Measurements from ENCODE around the gene DSG4.
"Not testable (repeated sequence)": the region's sequence is repeated elsewhere in the genome, so short reads cannot be mapped to it uniquely, and the experiment has no call there.

Gene DSG4

GRCh38 chr18:31376477-31376876, at the start of gene DSG4:
TSS of gene DSG4 (plus strand) at chr18:31376777. CDS start at chr18:31376912, 135 bp downstream.
- no peak within 1 kb of the TSS for H3K9ac ChIP-seq (ENCODE audit: low read depth in 1 of 2, low read length in 2 of 2)
- H3K27ac ChIP-seq (ENCODE audit: low read depth, low read length), result no peak within 1 kb of the TSS
- no peaks in the 10 kb centered on the region for H3K9me3 ChIP-seq (ENCODE audit: control insufficient read depth in 1 of 2, low read length in 2 of 2)
- H3K27me3 ChIP-seq (ENCODE audit: control insufficient read depth in 1 of 2, insufficient read depth in 2 of 2, low read length in 2 of 2), result no peaks in the 10 kb centered on the region
- no peak within 1 kb of the TSS for H3K4me3 ChIP-seq (ENCODE audit: low read depth in 1 of 2, low read length in 2 of 2)
- no peaks in the 10 kb centered on the region for H3K4me1 ChIP-seq (ENCODE audit: control insufficient read depth in 1 of 2, insufficient read depth in 2 of 2, low read length in 2 of 2)
- H3K36me3 ChIP-seq (ENCODE audit: control insufficient read depth in 1 of 2, insufficient read depth in 2 of 2, low read length in 2 of 2), result no peaks in the 10 kb centered on the region

GRCh38 chr18:31329787-31330438, 46.7 kb upstream of the DSG4 start:
- no peaks in the 10 kb centered on the region for H3K9me3 ChIP-seq (ENCODE audit: control insufficient read depth in 1 of 2, low read length in 2 of 2)
- no peak overlapping the region for H3K27ac ChIP-seq (ENCODE audit: low read depth, low read length)
- H3K36me3 ChIP-seq (ENCODE audit: control insufficient read depth in 1 of 2, insufficient read depth in 2 of 2, low read length in 2 of 2), result no peaks in the 10 kb centered on the region
- H3K4me3 ChIP-seq (ENCODE audit: low read depth in 1 of 2, low read length in 2 of 2), result no peak overlapping the region
- H3K9ac ChIP-seq (ENCODE audit: low read depth in 1 of 2, low read length in 2 of 2), result no peak overlapping the region
- H3K4me1 ChIP-seq (ENCODE audit: control insufficient read depth in 1 of 2, insufficient read depth in 2 of 2, low read length in 2 of 2), result no peaks in the 10 kb centered on the region
- H3K27me3 ChIP-seq (ENCODE audit: control insufficient read depth in 1 of 2, insufficient read depth in 2 of 2, low read length in 2 of 2), result no peaks in the 10 kb centered on the region

- H3K9me3 ChIP-seq (ENCODE audit: control insufficient read depth in 1 of 2, low read length in 2 of 2), result no peaks in the 10 kb centered on the region
- H3K4me1 ChIP-seq (ENCODE audit: control insufficient read depth in 1 of 2, insufficient read depth in 2 of 2, low read length in 2 of 2), result no peaks in the 10 kb centered on the region
- no peaks in the 10 kb centered on the region for H3K27me3 ChIP-seq (ENCODE audit: control insufficient read depth in 1 of 2, insufficient read depth in 2 of 2, low read length in 2 of 2)
- no peaks in the 10 kb centered on the region for H3K36me3 ChIP-seq (ENCODE audit: control insufficient read depth in 1 of 2, insufficient read depth in 2 of 2, low read length in 2 of 2)
- H3K4me3 ChIP-seq (ENCODE audit: low read depth in 1 of 2, low read length in 2 of 2), result no peak overlapping the region
- H3K27ac ChIP-seq (ENCODE audit: low read depth, low read length), result no peak overlapping the region
- no peak overlapping the region for H3K9ac ChIP-seq (ENCODE audit: low read depth in 1 of 2, low read length in 2 of 2)
These were observed 33.1 kb upstream of the DSG4 start for GRCh38 chr18:31343454-31343853.

GRCh38 chr18:31353336-31353735, 23.2 kb upstream of the DSG4 start:
- not testable (repeated sequence) for H3K27me3 ChIP-seq (ENCODE audit: control insufficient read depth in 1 of 2, insufficient read depth in 2 of 2, low read length in 2 of 2); H3K4me1 ChIP-seq (ENCODE audit: control insufficient read depth in 1 of 2, insufficient read depth in 2 of 2, low read length in 2 of 2); H3K4me3 ChIP-seq (ENCODE audit: low read depth in 1 of 2, low read length in 2 of 2)

GRCh38 chr18:31354990-31355389, 21.6 kb upstream of the DSG4 start:
- Histone ChIP-seq H3K9ac (ENCODE audit: low read depth in 1 of 2, low read length in 2 of 2) (no peak overlapping the region), H3K27ac (ENCODE audit: low read depth, low read length) (no peak overlapping the region), H3K4me1 (ENCODE audit: control insufficient read depth in 1 of 2, insufficient read depth in 2 of 2, low read length in 2 of 2) (no peaks in the 10 kb centered on the region), H3K27me3 (ENCODE audit: control insufficient read depth in 1 of 2, insufficient read depth in 2 of 2, low read length in 2 of 2) (no peaks in the 10 kb centered on the region), H3K9me3 (ENCODE audit: control insufficient read depth in 1 of 2, low read length in 2 of 2) (peaks cover 0 to 5% of the 10 kb centered on the region in 2 donors), H3K4me3 (ENCODE audit: low read depth in 1 of 2, low read length in 2 of 2) (no peak overlapping the region), H3K36me3 (ENCODE audit: control insufficient read depth in 1 of 2, insufficient read depth in 2 of 2, low read length in 2 of 2) (no peaks in the 10 kb centered on the region)

More at GRCh38 chr18:31353336-31353735, 23.2 kb upstream of the DSG4 start:
- not testable (repeated sequence) for H3K36me3 ChIP-seq (ENCODE audit: control insufficient read depth in 1 of 2, insufficient read depth in 2 of 2, low read length in 2 of 2); H3K27ac ChIP-seq (ENCODE audit: low read depth, low read length); H3K9ac ChIP-seq (ENCODE audit: low read depth in 1 of 2, low read length in 2 of 2); H3K9me3 ChIP-seq (ENCODE audit: control insufficient read depth in 1 of 2, low read length in 2 of 2)

- H3K9me3 ChIP-seq (ENCODE audit: control insufficient read depth in 1 of 2, low read length in 2 of 2), result peaks cover 0 to 5% of the 10 kb centered on the region in 2 donors
- no peak overlapping the region for H3K9ac ChIP-seq (ENCODE audit: low read depth in 1 of 2, low read length in 2 of 2)
- no peak overlapping the region for H3K27ac ChIP-seq (ENCODE audit: low read depth, low read length)
- H3K27me3 ChIP-seq (ENCODE audit: control insufficient read depth in 1 of 2, insufficient read depth in 2 of 2, low read length in 2 of 2), result no peaks in the 10 kb centered on the region
- H3K4me3 ChIP-seq (ENCODE audit: low read depth in 1 of 2, low read length in 2 of 2), result no peak overlapping the region
- H3K4me1 ChIP-seq (ENCODE audit: control insufficient read depth in 1 of 2, insufficient read depth in 2 of 2, low read length in 2 of 2), result no peaks in the 10 kb centered on the region
- no peaks in the 10 kb centered on the region for H3K36me3 ChIP-seq (ENCODE audit: control insufficient read depth in 1 of 2, insufficient read depth in 2 of 2, low read length in 2 of 2)
These were observed 20.6 kb upstream of the DSG4 start for GRCh38 chr18:31356025-31356424.

GRCh38 chr18:31364190-31364589, 12.4 kb upstream of the DSG4 start:
- no peaks in the 10 kb centered on the region for H3K36me3 ChIP-seq (ENCODE audit: control insufficient read depth in 1 of 2, insufficient read depth in 2 of 2, low read length in 2 of 2)
- H3K9ac ChIP-seq (ENCODE audit: low read depth in 1 of 2, low read length in 2 of 2), result no peak overlapping the region
- H3K27me3 ChIP-seq (ENCODE audit: control insufficient read depth in 1 of 2, insufficient read depth in 2 of 2, low read length in 2 of 2), result no peaks in the 10 kb centered on the region
- peaks cover 2 to 6% of the 10 kb centered on the region in 2 donors for H3K9me3 ChIP-seq (ENCODE audit: control insufficient read depth in 1 of 2, low read length in 2 of 2)
- no peak overlapping the region for H3K27ac ChIP-seq (ENCODE audit: low read depth, low read length)
- no peaks in the 10 kb centered on the region for H3K4me1 ChIP-seq (ENCODE audit: control insufficient read depth in 1 of 2, insufficient read depth in 2 of 2, low read length in 2 of 2)
- no peak overlapping the region for H3K4me3 ChIP-seq (ENCODE audit: low read depth in 1 of 2, low read length in 2 of 2)

- Histone ChIP-seq H3K4me3 (ENCODE audit: low read depth in 1 of 2, low read length in 2 of 2) (no peak overlapping the region), H3K4me1 (ENCODE audit: control insufficient read depth in 1 of 2, insufficient read depth in 2 of 2, low read length in 2 of 2) (no peaks in the 10 kb centered on the region), H3K27me3 (ENCODE audit: control insufficient read depth in 1 of 2, insufficient read depth in 2 of 2, low read length in 2 of 2) (no peaks in the 10 kb centered on the region), H3K9me3 (ENCODE audit: control insufficient read depth in 1 of 2, low read length in 2 of 2) (no peaks in the 10 kb centered on the region), H3K36me3 (ENCODE audit: control insufficient read depth in 1 of 2, insufficient read depth in 2 of 2, low read length in 2 of 2) (no peaks in the 10 kb centered on the region), H3K9ac (ENCODE audit: low read depth in 1 of 2, low read length in 2 of 2) (no peak overlapping the region), H3K27ac (ENCODE audit: low read depth, low read length) (no peak overlapping the region)
These were observed 7.1 kb upstream of the DSG4 start for GRCh38 chr18:31369478-31369877.

GRCh38 chr18:31371989-31372388, 4.6 kb upstream of the DSG4 start:
- Histone ChIP-seq H3K4me1 (ENCODE audit: control insufficient read depth in 1 of 2, insufficient read depth in 2 of 2, low read length in 2 of 2) (no peaks in the 10 kb centered on the region), H3K9ac (ENCODE audit: low read depth in 1 of 2, low read length in 2 of 2) (no peak overlapping the region), H3K4me3 (ENCODE audit: low read depth in 1 of 2, low read length in 2 of 2) (no peak overlapping the region), H3K27ac (ENCODE audit: low read depth, low read length) (no peak overlapping the region), H3K9me3 (ENCODE audit: control insufficient read depth in 1 of 2, low read length in 2 of 2) (no peaks in the 10 kb centered on the region), H3K27me3 (ENCODE audit: control insufficient read depth in 1 of 2, insufficient read depth in 2 of 2, low read length in 2 of 2) (no peaks in the 10 kb centered on the region), H3K36me3 (ENCODE audit: control insufficient read depth in 1 of 2, insufficient read depth in 2 of 2, low read length in 2 of 2) (no peaks in the 10 kb centered on the region)

- H3K4me1 ChIP-seq (ENCODE audit: control insufficient read depth in 1 of 2, insufficient read depth in 2 of 2, low read length in 2 of 2), result no peaks in the 10 kb centered on the region
- H3K4me3 ChIP-seq (ENCODE audit: low read depth in 1 of 2, low read length in 2 of 2), result no peak overlapping the region
- H3K9me3 ChIP-seq (ENCODE audit: control insufficient read depth in 1 of 2, low read length in 2 of 2), result no peaks in the 10 kb centered on the region
- no peak overlapping the region for H3K9ac ChIP-seq (ENCODE audit: low read depth in 1 of 2, low read length in 2 of 2)
- no peak overlapping the region for H3K27ac ChIP-seq (ENCODE audit: low read depth, low read length)
- no peaks in the 10 kb centered on the region for H3K36me3 ChIP-seq (ENCODE audit: control insufficient read depth in 1 of 2, insufficient read depth in 2 of 2, low read length in 2 of 2)
- no peaks in the 10 kb centered on the region for H3K27me3 ChIP-seq (ENCODE audit: control insufficient read depth in 1 of 2, insufficient read depth in 2 of 2, low read length in 2 of 2)
These were observed 2.9 kb upstream of the DSG4 start for GRCh38 chr18:31373641-31374040.

- Histone ChIP-seq H3K27ac (ENCODE audit: low read depth, low read length) (no peak overlapping the region), H3K9me3 (ENCODE audit: control insufficient read depth in 1 of 2, low read length in 2 of 2) (no peaks in the 10 kb centered on the region), H3K4me1 (ENCODE audit: control insufficient read depth in 1 of 2, insufficient read depth in 2 of 2, low read length in 2 of 2) (no peaks in the 10 kb centered on the region), H3K36me3 (ENCODE audit: control insufficient read depth in 1 of 2, insufficient read depth in 2 of 2, low read length in 2 of 2) (no peaks in the 10 kb centered on the region), H3K27me3 (ENCODE audit: control insufficient read depth in 1 of 2, insufficient read depth in 2 of 2, low read length in 2 of 2) (no peaks in the 10 kb centered on the region), H3K4me3 (ENCODE audit: low read depth in 1 of 2, low read length in 2 of 2) (no peak overlapping the region), H3K9ac (ENCODE audit: low read depth in 1 of 2, low read length in 2 of 2) (no peak overlapping the region)
These were observed 4.3 kb downstream of the DSG4 start for GRCh38 chr18:31380912-31381311.
